Measurements from ENCODE around the gene CSGALNACT2.

DNA sequence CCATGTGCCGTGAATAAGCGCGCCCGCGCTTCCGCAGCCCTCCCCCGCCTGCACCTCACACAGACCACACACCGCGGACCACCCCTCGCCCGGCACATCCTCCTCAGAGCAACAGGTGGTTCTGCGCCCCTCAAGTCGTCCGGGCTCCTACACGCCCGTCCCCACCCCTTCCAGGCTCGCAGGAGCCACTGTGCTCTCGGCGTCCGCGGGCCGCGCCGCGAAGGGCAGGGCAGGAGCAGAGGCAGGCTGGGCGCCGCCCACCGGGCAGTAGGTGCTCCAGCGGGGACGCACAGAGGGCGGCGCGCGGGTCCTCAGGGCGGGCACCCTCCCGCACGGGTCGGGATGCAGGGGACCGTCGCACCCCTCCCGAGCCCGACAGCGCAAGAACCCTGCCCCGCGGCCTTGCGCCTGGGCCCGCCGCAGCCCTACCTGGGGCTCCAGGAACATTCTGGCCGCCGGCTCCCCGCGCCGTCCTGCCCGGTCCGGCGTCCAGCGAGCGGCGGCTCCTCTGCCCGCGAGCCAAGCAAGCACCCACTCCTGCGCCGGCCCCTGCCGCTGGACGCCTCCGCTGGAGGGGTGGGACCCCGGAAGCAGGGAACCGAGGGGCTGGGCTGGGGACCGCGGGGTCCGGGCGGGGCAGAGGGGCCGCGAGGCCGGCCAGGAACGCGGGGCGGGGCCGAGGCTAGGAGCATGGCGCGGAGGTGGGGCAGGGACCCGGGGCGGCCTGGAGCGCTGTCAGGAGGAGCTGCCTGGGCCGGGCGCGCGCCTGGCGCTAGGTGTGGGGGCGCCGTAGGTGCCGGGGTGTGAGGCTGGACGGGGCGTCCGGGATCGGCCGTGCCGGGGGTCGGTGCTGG lies 91.2 kb downstream of the CSGALNACT2 start:
- TF ChIP-seq POLR2AphosphoS5 (IDR thresholded peaks at IDR 0.05), result no peak
- TF ChIP-seq, protein P1, sequence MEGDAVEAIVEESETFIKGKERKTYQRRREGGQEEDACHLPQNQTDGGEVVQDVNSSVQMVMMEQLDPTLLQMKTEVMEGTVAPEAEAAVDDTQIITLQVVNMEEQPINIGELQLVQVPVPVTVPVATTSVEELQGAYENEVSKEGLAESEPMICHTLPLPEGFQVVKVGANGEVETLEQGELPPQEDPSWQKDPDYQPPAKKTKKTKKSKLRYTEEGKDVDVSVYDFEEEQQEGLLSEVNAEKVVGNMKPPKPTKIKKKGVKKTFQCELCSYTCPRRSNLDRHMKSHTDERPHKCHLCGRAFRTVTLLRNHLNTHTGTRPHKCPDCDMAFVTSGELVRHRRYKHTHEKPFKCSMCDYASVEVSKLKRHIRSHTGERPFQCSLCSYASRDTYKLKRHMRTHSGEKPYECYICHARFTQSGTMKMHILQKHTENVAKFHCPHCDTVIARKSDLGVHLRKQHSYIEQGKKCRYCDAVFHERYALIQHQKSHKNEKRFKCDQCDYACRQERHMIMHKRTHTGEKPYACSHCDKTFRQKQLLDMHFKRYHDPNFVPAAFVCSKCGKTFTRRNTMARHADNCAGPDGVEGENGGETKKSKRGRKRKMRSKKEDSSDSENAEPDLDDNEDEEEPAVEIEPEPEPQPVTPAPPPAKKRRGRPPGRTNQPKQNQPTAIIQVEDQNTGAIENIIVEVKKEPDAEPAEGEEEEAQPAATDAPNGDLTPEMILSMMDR (IDR thresholded peaks at IDR 0.05), result no peak
